Fibroblast of the aortic adventitia (primary cell): ENCODE results near the gene COQ2. TPM values are rescaled to one million over a fixed set of nuclear protein-coding genes. Genes with fewer than 3 reads are reported as not detected.
A peak's percentile ranks its signal among the peaks of the same experiment; 100 is the strongest.
"Not testable (repeated sequence)": the region's sequence is repeated elsewhere in the genome, so short reads cannot be mapped to it uniquely, and the experiment has no call there.

Experiments used
- DNase-seq: peaks from one replicate; pipeline ENCODE4 v3.0.0-alpha.2; 2010; ENCODE audit warnings: low read depth
- H3K4me3 ChIP-seq: 2 replicates; pipeline ENCODE4 v1.5.1; 2011; ENCODE audit warnings: low read depth, mild to moderate bottlenecking, control low read depth, low read length, moderate library complexity
- CTCF ChIP-seq: IDR thresholded peaks from 2 replicates; pipeline ENCODE4 v1.5.1; 2011; ENCODE audit warnings: mild to moderate bottlenecking, low read length, control low read depth, inconsistent platforms; ENCODE audit not compliant: insufficient read depth
- total RNA-seq: library from RNA; depleted of rRNA; stranded (reverse); fragments of >200 nt; gene quantifications from 2 replicates; pipeline ENCODE4 v1.2.3, GENCODE V29; 2012; ENCODE audit warnings: low replicate concordance

COQ2 gene
- total RNA-seq, 1 donor: 16.1 TPM

- DNase-seq: peak; percentile 80
- peak; percentile 72 for TF ChIP-seq CTCF
- no peak overlapping the region for H3K4me3 ChIP-seq
These were observed 2.5 kb downstream of the COQ2 start for GRCh38 chr4:83282049-83282535.

GRCh38 chr4:83281307-83281706 lies 3.3 kb downstream of the COQ2 start:
- DNase-seq: no peak

GRCh38 chr4:83276299-83277040 lies 8.1 kb downstream of the COQ2 start:
- H3K4me3 ChIP-seq: no peak overlapping the region
- no peak for DNase-seq
- TF ChIP-seq CTCF: no peak

More at GRCh38 chr4:83281307-83281706, 3.3 kb downstream of the COQ2 start:
- TF ChIP-seq CTCF: peak; percentile 17
- no peak overlapping the region for H3K4me3 ChIP-seq

- not testable (repeated sequence) for DNase-seq, H3K4me3 ChIP-seq
These were observed 10.7 kb downstream of the COQ2 start for GRCh38 chr4:83273926-83274325.

GRCh38 chr4:83272900-83273299 lies 11.7 kb downstream of the COQ2 start:
- TF ChIP-seq CTCF: no peak
- H3K4me3 ChIP-seq: no peak overlapping the region
- DNase-seq: no peak

GRCh38 chr4:83269256-83269655 lies 15.3 kb downstream of the COQ2 start:
- no peak overlapping the region for H3K4me3 ChIP-seq
- no peak for DNase-seq
- TF ChIP-seq CTCF: no peak

- DNase-seq: no peak
- no peak for TF ChIP-seq CTCF
- no peak overlapping the region for H3K4me3 ChIP-seq
These were observed 16.1 kb downstream of the COQ2 start for GRCh38 chr4:83268491-83268890.
